Fibroblast of gingiva (primary cell): Measurements from ENCODE around the gene AFM.

ENCODE experiments used
- DNase-seq: peaks from one replicate; pipeline ENCODE4 v3.0.0-alpha.2; 2011; ENCODE audit warnings: low read depth

Gene AFM, protein sequence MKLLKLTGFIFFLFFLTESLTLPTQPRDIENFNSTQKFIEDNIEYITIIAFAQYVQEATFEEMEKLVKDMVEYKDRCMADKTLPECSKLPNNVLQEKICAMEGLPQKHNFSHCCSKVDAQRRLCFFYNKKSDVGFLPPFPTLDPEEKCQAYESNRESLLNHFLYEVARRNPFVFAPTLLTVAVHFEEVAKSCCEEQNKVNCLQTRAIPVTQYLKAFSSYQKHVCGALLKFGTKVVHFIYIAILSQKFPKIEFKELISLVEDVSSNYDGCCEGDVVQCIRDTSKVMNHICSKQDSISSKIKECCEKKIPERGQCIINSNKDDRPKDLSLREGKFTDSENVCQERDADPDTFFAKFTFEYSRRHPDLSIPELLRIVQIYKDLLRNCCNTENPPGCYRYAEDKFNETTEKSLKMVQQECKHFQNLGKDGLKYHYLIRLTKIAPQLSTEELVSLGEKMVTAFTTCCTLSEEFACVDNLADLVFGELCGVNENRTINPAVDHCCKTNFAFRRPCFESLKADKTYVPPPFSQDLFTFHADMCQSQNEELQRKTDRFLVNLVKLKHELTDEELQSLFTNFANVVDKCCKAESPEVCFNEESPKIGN

DNA sequence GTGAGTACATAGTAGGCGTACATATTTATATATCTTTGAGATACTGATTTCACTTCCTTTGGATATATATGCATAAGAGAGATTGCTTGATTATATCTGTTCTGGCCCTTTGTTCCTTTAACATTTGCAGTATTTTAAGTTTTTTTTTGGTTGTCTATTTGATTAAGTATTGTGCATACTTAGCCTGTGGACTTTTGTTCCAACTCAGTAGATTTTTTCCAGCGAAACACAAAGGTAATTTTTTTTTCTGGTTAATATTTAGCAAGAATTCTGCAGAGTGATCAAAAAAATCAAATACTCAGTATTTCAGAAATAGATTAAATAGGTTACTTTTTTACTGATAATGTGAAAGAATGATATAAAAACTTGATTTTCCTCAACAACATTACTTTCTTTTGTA is at the start of gene AFM:
Gene AFM, plus strand, starts transcription at position 388 of the 400 bp plus-strand sequence. CDS start 31 bp downstream, outside the sequence.
- DNase-seq = no peak

DNA sequence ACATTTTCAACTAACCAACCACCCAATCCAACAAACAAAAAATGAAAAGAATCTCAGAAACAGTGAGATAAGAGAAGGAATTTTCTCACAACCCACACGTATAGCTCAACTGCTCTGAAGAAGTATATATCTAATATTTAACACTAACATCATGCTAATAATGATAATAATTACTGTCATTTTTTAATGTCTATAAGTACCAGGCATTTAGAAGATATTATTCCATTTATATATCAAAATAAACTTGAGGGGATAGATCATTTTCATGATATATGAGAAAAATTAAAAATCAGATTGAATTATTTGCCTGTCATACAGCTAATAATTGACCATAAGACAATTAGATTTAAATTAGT is 49.8 kb upstream of the AFM start:
- DNase-seq = no peak

DNA sequence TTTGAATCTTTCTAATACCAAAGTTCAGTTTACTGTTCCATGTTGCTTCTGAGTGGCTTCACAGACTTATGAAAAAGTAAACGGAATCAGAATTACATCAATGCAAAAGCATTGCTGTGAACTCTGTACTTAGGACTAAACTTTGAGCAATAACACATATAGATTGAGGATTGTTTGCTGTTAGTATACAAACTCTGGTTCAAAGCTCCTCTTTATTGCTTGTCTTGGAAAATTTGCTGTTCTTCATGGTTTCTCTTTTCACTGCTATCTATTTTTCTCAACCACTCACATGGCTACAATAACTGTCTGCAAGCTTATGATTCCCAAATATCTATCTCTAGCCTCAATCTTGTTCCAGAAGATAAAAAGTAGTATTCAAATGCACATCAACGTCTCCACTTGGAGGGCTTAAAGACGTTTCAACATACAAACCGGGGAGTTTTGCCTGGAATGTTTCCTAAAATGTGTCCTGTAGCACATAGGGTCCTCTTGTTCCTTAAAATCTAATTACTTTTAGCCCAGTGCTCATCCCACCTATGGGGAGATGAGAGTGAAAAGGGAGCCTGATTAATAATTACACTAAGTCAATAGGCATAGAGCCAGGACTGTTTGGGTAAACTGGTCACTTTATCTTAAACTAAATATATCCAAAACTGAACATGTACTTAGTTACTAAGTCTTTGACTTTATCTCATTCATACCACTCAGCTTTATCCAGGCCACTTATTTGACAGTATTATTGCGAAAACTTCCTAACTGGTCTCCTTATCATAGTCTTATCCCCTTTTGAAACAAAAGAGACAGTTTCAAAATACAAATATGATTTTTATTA is 49.2 kb upstream of the AFM start:
- DNase-seq = no peak

DNA sequence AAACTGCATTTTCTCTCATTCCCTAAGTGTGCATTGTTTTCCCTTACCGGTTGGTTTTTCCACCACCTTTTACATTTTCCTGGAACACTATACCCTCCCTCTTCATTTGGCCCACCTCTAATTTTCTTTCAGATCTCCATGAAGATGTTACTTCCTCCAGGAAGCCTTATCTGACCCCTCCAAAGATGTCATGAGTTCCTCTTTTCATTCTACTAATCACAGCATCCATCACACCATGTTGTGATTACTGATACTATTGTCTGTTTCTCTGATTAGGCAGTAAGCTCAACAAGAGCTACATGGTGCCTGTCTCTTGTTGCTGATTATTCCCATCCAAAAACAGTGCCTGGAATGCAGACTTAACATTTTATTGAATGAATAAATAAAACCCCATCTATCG is 48.4 kb upstream of the AFM start:
- no peak for DNase-seq

DNA sequence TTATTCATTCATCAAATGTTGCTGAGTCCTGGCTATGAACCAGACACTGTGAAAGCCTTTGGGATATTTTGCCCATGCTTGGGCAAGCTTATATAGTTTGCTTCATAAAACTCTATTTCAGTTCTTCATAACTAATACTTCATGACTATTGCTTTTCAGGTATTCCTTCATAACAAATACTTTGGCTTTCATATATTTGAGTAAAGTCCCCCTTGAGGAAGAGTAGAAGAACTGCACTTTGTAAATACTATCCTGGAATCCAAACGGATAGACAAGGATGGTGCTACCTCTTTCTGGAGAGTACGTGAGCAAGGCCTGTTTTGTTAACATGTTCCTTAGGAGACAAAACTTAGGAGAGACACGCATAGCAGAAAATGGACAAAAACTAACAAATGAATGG is 47.2 kb upstream of the AFM start:
- DNase-seq = no peak

DNA sequence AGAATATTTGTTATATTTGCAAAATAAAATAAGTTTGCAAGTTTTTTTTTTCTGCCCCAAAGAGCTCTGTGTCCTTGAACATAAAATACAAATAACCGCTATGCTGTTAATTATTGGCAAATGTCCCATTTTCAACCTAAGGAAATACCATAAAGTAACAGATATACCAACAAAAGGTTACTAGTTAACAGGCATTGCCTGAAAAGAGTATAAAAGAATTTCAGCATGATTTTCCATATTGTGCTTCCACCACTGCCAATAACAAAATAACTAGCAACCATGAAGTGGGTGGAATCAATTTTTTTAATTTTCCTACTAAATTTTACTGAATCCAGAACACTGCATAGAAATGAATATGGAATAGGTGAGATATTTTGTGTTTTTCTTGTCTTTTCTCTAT is 45.6 kb upstream of the AFM start, which contains the start of gene AFP:
Gene AFP, plus strand, starts transcription at position 238 of the 400 bp plus-strand sequence. Its CDS starts 42 bp downstream, at position 280.
- DNase-seq = no peak

DNA sequence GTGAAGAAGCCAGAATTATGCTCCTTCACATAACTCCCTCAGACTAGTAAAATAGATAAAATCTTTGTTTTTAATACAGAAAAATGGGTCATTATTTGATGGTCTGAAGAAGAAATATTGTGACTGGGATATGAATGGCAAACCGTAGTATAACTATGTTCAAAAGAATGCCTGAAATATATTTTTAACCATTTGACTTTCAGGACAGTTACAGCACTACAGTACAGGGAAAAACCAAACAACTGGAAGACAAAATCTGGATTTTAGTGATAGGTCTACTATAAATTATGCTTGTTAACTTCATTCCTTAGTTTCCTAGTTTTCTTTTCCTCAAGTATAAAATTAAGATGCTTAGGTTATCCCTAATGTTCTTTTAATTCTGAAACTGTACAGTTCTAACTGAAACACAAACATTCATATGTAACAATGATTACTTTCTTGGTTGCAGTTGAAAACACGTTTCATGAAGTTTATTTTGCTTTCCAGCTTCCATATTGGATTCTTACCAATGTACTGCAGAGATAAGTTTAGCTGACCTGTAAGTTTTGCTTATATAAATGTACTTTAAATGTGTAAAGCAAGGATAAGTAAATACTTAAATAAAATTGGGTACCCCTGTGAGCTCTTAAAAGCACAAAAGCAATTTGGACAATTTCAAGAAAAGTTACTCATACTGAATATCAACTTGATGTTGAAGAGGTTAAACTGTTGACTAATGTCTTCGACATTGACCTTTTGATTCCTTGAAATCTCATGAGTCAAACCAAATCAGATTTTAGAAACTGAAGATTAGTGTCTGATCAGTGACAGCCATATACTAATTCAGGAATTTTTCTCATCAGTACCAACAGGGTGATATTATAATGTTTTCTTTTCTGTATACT is 44.6 kb upstream of the AFM start:
- no peak for DNase-seq

DNA sequence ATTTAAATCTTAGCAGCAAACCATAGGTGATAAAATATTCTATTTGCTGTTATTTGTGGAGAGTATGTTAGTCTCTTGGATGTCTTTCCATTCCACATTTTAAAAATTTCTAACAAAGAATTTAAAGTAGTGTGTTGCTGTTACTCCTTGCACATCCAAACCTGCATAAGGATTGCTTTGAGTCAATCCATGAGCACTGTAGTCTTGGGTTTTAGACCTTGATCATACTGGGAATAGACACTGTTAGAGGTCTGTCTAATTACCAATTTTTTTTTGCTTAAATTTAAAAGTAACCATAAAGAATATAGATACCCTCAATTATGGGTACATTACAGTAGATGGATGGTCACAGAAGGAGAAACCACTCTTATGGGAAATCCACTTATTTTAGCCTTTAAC is 44.0 kb upstream of the AFM start:
- no peak for DNase-seq

DNA sequence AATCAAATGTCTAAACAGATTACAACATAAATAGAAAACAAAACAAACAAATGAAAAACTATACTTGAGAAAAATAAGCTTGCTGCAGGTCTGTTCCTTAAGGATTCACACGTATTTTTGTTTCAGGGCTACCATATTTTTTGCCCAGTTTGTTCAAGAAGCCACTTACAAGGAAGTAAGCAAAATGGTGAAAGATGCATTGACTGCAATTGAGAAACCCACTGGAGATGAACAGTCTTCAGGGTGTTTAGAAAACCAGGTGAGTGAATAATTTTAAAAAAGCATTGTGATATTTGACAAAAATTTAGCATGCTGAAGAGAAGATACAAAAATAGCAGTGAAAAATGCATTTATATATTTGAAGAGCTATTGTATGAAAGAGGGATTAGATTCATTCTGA is 43.5 kb upstream of the AFM start:
- DNase-seq = no peak

DNA sequence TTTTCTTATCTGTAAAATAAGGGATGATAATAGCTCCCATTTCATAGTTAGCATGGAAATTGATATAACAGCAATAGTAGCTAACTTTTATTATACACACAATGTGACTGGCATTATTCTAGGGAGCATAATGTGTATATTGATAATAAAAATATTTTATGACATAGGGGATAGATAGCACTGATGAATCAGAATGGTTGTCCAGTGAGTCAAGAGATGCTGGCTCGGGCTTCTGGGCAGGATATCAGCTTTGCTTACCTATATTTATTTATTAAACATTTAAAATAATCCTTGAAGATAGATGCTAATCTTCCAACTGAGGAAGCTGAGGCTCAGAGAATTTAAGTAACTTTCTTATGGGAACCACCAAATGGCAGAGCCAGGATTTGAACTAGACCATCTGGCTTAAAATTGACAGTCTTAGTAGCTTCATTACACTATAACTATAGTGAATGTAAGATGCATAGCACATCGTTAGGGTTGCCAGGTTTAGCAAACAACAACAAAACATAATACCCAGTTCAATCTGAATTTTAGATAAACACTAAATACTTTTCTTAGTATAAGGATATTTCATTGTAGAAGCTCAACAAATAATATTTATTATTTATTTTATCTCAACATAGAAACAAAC is 42.8 kb upstream of the AFM start:
- DNase-seq = no peak

DNA sequence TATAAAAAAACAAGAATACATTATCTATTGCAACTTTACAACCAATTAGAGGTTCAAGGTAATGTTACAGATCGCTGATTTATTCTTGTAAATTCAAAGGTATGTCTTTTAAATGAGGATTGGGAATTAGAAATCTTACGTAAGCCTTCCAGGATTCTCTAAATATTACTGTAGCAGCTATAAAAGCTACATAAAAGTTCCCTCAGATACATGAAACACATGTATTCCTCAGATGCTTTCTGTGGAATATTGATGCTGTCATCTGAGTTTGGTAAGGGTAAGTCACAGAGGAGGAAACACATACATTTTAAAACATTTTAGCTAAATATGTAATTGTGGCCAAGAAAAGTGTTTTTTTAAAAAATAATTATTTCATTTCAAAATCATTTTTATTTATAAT is 42.1 kb upstream of the AFM start:
- DNase-seq = no peak

DNA sequence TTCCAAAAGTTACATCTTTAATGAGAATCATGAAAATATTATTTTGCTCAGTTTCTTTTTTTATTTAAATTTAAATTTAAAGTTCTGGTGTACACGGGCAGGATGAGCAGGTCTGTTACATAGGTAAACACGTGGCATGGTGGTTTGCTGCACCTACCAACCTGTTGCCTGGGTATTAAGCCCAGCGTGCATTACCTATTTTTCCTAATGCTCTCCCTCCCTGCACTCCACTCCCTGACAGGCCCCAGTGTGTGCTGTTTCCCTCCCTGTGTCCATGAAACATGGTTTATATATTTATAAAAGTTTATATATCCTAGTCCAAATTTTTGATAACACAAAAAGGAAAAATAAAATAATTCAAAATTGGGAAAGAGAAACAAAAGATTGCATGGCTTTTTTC is 41.6 kb upstream of the AFM start:
- DNase-seq = no peak

DNA sequence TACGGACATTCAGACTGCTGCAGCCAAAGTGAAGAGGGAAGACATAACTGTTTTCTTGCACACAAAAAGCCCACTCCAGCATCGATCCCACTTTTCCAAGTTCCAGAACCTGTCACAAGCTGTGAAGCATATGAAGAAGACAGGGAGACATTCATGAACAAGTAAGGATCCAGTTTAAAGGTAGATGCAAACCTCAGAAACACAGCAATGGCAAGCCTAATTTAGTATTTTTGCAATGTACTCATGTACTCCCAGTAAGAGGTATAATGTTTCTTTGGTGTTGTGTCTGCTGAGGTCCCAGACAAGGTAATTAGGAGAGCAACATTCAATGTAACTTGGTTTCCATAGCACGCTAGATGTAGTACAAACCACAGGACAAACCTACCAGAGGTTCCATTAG is 40.9 kb upstream of the AFM start:
- DNase-seq = no peak

DNA sequence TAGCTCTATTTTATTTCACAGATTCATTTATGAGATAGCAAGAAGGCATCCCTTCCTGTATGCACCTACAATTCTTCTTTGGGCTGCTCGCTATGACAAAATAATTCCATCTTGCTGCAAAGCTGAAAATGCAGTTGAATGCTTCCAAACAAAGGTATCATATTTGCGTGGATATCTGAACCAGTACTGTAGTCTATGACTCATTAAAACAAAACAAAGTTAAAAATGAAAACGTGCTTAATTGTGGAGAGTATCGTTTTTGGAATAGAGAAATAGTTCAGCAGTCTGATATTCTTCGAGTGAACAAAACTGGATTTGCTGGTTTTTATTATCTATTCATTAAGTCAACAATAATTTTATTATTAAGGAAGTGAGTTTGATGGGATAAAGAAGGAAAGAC is 39.3 kb upstream of the AFM start:
- DNase-seq = no peak

DNA sequence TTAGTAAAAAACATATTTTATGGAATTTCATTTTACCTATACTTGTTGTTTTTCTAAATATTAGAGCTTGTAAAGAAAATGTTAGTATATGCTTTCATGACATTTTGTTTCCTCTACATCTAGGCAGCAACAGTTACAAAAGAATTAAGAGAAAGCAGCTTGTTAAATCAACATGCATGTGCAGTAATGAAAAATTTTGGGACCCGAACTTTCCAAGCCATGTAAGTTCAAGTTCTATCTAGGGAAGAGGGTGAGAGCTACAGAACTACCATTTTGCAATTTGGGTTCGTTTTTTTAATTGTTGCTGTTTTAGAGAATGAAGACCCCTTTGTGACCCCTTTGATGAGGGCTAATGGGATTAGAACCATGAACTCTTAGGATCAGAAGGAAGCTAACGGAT is 38.3 kb upstream of the AFM start:
- DNase-seq = no peak

DNA sequence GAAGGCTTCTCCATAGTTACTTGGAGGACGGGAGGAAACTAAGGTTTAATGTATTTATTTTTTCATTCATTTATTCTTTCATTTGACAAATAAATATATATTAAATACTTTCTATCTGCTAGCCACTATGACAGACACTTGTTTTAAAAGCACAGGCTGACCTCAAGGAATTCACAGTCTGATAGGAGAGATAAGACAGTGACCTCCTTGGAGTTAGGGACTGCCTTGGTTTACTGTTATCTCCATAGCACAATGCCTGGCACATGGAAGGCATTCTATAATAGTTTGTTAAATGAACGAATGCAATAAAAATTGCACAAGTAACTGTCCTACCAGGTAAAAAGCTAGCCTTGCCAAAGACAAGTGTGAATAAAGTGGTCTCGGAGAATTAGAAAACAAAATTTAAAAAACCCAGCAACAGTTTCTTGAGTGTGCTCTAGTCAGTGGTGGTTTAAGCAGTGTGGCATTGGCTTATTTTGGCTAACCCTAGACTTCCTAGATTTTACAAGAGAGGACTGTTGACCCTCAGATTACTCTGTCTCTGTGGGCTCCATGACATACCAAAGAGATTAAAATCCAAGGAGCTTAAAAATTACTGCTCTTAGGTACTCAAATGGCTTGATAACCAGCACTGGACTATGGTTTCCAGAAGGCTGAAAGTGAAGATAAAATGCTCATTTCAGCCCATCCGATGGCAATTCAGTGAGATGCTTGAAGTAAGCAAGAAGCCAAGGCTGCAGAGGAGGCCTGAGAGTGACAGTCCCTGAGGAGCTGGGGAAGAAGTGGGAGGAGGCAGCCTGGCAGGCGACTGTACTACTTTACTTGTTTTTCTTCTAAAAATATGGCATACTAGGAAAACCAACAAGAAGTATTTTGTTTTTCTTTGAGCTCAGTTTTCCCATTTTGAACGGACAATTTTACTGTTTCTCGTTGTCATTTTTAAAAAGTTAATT is 35.9 kb upstream of the AFM start:
- no peak for DNase-seq

DNA sequence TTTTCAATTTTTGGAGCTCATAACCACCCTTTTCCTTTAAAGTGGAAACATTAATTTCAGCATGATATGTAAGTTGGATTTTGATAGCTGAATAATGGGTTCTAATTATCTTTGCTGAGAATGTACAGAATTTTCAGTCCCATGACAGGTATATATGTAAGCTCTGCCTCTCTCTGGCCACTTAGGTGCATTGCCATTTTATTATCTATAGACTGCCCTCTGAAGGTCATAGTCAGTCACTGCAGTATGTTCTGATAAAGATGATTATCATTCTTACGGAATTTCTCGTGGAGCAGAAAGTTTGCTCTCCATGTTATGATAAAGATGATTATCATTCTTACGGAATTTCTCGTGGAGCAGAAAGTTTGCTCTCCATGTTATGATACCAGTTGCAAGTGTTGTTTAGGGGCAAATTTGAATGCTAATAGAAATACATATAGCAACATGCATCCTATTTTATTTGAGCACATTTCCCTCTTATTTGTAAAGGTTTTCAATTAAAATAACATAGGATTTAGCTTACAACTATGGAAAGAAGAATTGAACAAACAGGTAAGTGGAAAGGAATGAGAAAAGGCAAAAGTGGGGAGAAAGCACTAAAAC is 35.1 kb upstream of the AFM start:
- peak; percentile 46 for DNase-seq

DNA sequence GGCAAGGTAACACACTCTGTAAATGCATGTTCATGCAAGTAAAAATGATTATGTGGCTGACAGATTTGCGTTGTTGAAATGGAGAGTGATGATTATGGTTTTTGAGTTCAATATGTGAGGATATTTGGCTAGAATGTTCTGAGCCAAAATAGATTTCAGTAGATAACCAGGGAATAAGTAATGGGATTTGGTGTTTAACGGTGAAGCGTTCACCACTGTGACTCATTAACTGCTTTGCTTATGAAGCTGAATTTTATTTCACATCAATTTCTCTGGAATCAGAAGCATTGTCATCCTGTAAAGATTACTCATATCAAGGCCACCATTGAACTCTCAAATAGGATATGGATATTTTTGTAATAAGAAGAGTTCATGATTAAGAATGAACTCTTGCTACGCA is 33.9 kb upstream of the AFM start:
- DNase-seq = no peak

DNA sequence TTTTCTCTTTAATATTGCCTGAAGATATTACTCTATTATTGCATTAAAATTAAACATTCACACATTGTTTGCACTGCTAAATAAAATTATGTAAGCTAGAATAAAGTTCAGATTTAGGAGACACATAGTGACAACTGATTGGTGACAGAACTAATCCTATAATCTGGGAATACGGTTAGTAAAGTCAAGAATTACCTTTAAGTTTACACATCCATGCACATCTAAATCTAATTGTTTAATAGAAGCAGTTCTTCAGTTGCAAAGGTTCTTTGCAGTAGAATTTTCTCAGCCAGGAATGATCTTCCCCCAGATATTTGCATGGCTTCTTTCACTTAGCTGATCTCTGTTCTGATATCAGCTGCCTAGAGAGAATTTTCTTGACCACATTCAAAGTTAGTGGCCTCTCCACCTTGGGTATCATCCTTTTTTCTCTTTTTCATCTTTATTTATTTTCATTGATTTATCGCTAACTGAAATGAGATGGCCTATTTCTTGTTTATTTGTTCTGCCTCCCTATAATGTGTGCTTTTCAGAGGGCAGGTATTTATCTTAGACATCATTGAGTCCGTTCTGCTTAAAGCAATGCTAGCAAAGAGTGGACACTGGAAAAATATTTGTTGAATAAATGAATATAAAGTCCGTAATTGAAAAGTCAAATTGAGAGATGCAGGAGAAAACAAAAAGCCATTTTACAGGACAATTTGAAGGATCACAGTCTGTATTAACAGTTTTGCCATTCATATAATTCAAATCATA is 32.9 kb upstream of the AFM start:
- DNase-seq = no peak
